Keratinocyte (primary cell): ENCODE measurements around the gene FREM1. TPM values are rescaled to one million over a fixed set of nuclear protein-coding genes. Genes with fewer than 3 reads are reported as not detected.

ENCODE experiments used
- DNase-seq: peaks from one replicate; pipeline ENCODE4 v3.0.0-alpha.2; 2011; ENCODE audit warnings: low read depth, missing footprints, low spot score
- FAIRE-seq: peaks from 2 replicates; lab custom pipeline; 2011; peaks lifted over from hg19 to GRCh38; lab: Jason Lieb, UNC
- H2AFZ ChIP-seq: 2 replicates; pipeline ENCODE4 v1.6.0; 2012; ENCODE audit warnings: low read length, control low read depth, inconsistent platforms; ENCODE audit not compliant: control insufficient read depth
- H3K27ac ChIP-seq: 2 replicates; pipeline ENCODE4 v1.5.1; 2011; ENCODE audit warnings: low read length; ENCODE audit not compliant: control insufficient read depth, insufficient read depth
- H3K27me3 ChIP-seq: 3 replicates; pipeline ENCODE4 v1.6.0; 2011; ENCODE audit warnings: low read length; ENCODE audit not compliant: control insufficient read depth, insufficient read depth; ENCODE audit errors: extremely low read depth
- H3K36me3 ChIP-seq, 2 experiments: 2 replicates in 1 of 2; 3 replicates in 1 of 2; pipeline ENCODE4 v1.5.1; 2011; ENCODE audit warnings: low read length in 2 of 2, mild to moderate bottlenecking in 1 of 2; ENCODE audit not compliant: control insufficient read depth in 2 of 2, insufficient read depth in 2 of 2; ENCODE audit errors: extremely low read depth in 1 of 2
- H3K4me1 ChIP-seq: 3 replicates; pipeline ENCODE4 v1.5.1; 2011; ENCODE audit warnings: low read length; ENCODE audit not compliant: control insufficient read depth, insufficient read depth; ENCODE audit errors: extremely low read depth
- H3K4me2 ChIP-seq: 3 replicates; pipeline ENCODE4 v1.6.0; 2011; ENCODE audit warnings: low read depth, low read length; ENCODE audit not compliant: control insufficient read depth, insufficient read depth; ENCODE audit errors: extremely low read depth
- H3K4me3 ChIP-seq, 3 experiments: fragments of 200-600 bp in 1 of 3; sonication (generic) in 1 of 3; 2 replicates in 2 of 3; 3 replicates in 1 of 3; pipeline ENCODE4 v1.5.1; 2011 to 2016; ENCODE audit warnings: low read length in 3 of 3, mild to moderate bottlenecking in 3 of 3, control low read depth in 2 of 3, inconsistent platforms in 1 of 3, low read depth in 1 of 3, mixed read lengths in 1 of 3, mixed run types in 1 of 3, moderate library complexity in 1 of 3; ENCODE audit not compliant: control insufficient read depth in 2 of 3, insufficient read depth in 2 of 3; ENCODE audit errors: extremely low read depth in 1 of 3
- H3K79me2 ChIP-seq: 2 replicates; pipeline ENCODE4 v1.6.0; 2012; ENCODE audit warnings: low read length; ENCODE audit not compliant: control insufficient read depth, insufficient read depth
- H3K9ac ChIP-seq: 3 replicates; pipeline ENCODE4 v1.6.0; 2011; ENCODE audit warnings: low read length; ENCODE audit not compliant: control insufficient read depth, insufficient read depth; ENCODE audit errors: extremely low read depth
- H3K9me1 ChIP-seq: 3 replicates; pipeline ENCODE4 v1.6.0; 2011; ENCODE audit warnings: low read length; ENCODE audit not compliant: control insufficient read depth, insufficient read depth; ENCODE audit errors: extremely low read depth
- H3K9me3 ChIP-seq: 2 replicates; pipeline ENCODE4 v1.5.1; 2012; ENCODE audit warnings: low read depth, low read length; ENCODE audit not compliant: control insufficient read depth
- H4K20me1 ChIP-seq: 3 replicates; pipeline ENCODE4 v1.6.0; 2011; ENCODE audit warnings: low read length; ENCODE audit not compliant: control insufficient read depth, insufficient read depth; ENCODE audit errors: extremely low read depth
- EZH2 ChIP-seq: IDR thresholded peaks from one replicate; pipeline ENCODE4 v1.6.1; 2012; ENCODE audit warnings: inconsistent platforms, mild to moderate bottlenecking, low read length, moderate library complexity
- dilution Hi-C: fragments of 300-500 bp; cut with MboI; formaldehyde crosslinking; loops from one replicate; pipeline ENCODE4 v1.7.0; 2020; ENCODE audit warnings: low sequenced_read_pairs; ENCODE audit not compliant: extremely low pct_ligation_motif_present
- polyA plus RNA-seq, 5 experiments: library from polyadenylated mRNA; depleted of rRNA in 3 of 5; stranded (reverse) in 3 of 5; stranded (forward) in 1 of 5; unstranded in 1 of 5; fragments of >200 nt; gene quantifications; 1 replicate in 1 of 5; 2 replicates in 3 of 5; 3 replicates in 1 of 5; pipeline versions ENCODE4 v1.2.1 to v1.2.3, GENCODE V29; 2011 to 2012; ENCODE audit warnings: missing spikeins in 2 of 5, low read depth in 1 of 5, low replicate concordance in 1 of 5
- TF ChIP-seq, protein P1 (sequence below), 3 experiments: IDR thresholded peaks in 1 of 3; conservative IDR thresholded peaks in 1 of 3; optimal IDR thresholded peaks in 1 of 3; 2 replicates in 2 of 3; 3 replicates in 1 of 3; pipeline versions ENCODE3 to v1.5.1; 2011; ENCODE audit warnings: low read length in 3 of 3, mild to moderate bottlenecking in 3 of 3, moderate library complexity in 2 of 3, control low read depth in 1 of 3, inconsistent platforms in 1 of 3; ENCODE audit not compliant: insufficient read depth in 2 of 3; ENCODE audit errors: extremely low read depth in 1 of 3

Gene FREM1
- polyA plus RNA-seq, 1 donor (not counting 4 experiments of a cell fraction or from before 2014, with no cell fraction given) = under 0.01 TPM

DNA sequence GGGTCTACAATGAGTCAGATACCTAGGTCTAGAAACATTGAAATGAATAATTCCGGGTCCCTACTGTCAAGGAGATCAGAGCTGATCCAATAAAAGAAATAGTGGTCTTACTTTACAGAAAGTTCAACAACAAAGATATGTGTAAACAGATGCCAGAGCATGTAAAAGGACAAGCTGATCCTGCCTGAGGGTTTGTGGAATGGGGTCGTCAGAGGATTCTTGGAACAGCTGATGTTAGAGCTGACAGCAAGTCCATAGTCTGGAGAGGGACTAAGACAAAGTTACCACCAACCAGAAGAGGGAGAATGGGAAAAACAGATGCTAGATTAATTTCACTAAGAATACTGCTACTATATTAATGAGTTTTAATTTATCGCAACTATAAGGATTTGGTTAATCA is 71.5 kb downstream of the FREM1 start:
- Histone ChIP-seq H3K9me3 (no peaks in the 10 kb centered on the region), H3K4me1 (no peaks in the 10 kb centered on the region), H3K4me2 (no peak overlapping the region), H3K9me1 (no peaks in the 10 kb centered on the region), H3K4me3 (no peak overlapping the region), H4K20me1 (no peaks in the 10 kb centered on the region), H3K36me3 (no peaks in the 10 kb centered on the region), H3K27ac (no peak overlapping the region), H2AFZ (no peak overlapping the region), H3K79me2 (no peaks in the 10 kb centered on the region), H3K27me3 (no peaks in the 10 kb centered on the region), H3K9ac (no peak overlapping the region)
- no peak for FAIRE-seq
- DNase-seq = no peak
- TF ChIP-seq, protein P1, sequence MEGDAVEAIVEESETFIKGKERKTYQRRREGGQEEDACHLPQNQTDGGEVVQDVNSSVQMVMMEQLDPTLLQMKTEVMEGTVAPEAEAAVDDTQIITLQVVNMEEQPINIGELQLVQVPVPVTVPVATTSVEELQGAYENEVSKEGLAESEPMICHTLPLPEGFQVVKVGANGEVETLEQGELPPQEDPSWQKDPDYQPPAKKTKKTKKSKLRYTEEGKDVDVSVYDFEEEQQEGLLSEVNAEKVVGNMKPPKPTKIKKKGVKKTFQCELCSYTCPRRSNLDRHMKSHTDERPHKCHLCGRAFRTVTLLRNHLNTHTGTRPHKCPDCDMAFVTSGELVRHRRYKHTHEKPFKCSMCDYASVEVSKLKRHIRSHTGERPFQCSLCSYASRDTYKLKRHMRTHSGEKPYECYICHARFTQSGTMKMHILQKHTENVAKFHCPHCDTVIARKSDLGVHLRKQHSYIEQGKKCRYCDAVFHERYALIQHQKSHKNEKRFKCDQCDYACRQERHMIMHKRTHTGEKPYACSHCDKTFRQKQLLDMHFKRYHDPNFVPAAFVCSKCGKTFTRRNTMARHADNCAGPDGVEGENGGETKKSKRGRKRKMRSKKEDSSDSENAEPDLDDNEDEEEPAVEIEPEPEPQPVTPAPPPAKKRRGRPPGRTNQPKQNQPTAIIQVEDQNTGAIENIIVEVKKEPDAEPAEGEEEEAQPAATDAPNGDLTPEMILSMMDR (optimal IDR thresholded peaks at IDR 0.05 in 1 of 3, IDR thresholded peaks at IDR 0.05 in 1 of 3, conservative IDR thresholded peaks at IDR 0.05 in 1 of 3; ENCODE audit: extremely low read depth in 1 of 3, insufficient read depth in 2 of 3, low read length in 3 of 3) = no peak
- TF ChIP-seq EZH2 = no peak
- dilution Hi-C loops = no loop called here

DNA sequence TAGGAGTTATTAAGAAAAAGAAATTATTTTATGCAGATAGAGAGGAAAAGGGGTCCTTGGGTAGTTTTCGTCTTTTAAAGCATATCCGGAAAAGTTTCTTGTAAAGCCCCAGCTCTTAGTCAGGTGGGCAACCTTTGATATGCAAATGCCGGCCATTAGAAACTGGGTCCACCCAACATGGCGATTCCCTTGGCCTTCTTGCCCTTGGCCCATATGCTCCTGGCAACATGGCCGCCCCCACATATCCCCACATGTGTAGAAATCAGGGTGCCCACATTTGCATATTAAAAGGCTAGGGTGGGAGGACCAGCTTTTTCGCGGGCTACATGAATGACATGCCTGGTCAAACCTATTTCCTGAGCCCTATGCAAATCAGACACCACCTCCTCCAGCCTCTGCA is 73.3 kb downstream of the FREM1 start:
- Histone ChIP-seq H3K79me2 (no peaks in the 10 kb centered on the region), H3K27me3 (no peaks in the 10 kb centered on the region), H3K9ac (no peak overlapping the region), H3K4me1 (no peaks in the 10 kb centered on the region), H2AFZ (no peak overlapping the region), H4K20me1 (no peaks in the 10 kb centered on the region), H3K9me3 (no peaks in the 10 kb centered on the region), H3K9me1 (no peaks in the 10 kb centered on the region), H3K36me3 (no peaks in the 10 kb centered on the region), H3K27ac (no peak overlapping the region), H3K4me2 (no peak overlapping the region), H3K4me3 (no peak overlapping the region)
- FAIRE-seq (no peak), DNase-seq (no peak)
- dilution Hi-C loops = no loop called here
- TF ChIP-seq EZH2 = no peak
- TF ChIP-seq, protein P1 (optimal IDR thresholded peaks at IDR 0.05 in 1 of 3, IDR thresholded peaks at IDR 0.05 in 1 of 3, conservative IDR thresholded peaks at IDR 0.05 in 1 of 3; ENCODE audit: extremely low read depth in 1 of 3, insufficient read depth in 2 of 3, low read length in 3 of 3) = no peak
